ENCODE measurements around the gene ZC3H12A.

DNA sequence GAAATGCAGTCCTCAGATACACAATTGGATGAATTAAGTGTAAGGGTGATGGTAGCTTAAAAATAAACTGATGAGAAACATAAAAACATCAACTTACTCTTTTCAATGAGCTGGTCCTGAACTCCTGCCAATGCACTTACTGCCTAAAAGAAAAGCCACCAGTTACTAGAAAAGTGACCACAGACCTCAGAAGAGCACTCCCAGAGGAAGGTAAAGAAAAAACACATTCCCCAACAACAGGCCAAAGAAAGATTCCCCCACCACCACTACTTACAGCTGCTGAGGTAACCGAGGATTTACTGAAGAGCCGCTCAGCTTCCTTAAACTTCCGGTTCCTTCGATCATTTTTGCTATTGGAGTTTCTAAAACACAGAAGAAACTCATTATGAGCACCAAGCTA lies 34.8 kb downstream of the ZC3H12A start:
- TF ChIP-seq, protein P1, sequence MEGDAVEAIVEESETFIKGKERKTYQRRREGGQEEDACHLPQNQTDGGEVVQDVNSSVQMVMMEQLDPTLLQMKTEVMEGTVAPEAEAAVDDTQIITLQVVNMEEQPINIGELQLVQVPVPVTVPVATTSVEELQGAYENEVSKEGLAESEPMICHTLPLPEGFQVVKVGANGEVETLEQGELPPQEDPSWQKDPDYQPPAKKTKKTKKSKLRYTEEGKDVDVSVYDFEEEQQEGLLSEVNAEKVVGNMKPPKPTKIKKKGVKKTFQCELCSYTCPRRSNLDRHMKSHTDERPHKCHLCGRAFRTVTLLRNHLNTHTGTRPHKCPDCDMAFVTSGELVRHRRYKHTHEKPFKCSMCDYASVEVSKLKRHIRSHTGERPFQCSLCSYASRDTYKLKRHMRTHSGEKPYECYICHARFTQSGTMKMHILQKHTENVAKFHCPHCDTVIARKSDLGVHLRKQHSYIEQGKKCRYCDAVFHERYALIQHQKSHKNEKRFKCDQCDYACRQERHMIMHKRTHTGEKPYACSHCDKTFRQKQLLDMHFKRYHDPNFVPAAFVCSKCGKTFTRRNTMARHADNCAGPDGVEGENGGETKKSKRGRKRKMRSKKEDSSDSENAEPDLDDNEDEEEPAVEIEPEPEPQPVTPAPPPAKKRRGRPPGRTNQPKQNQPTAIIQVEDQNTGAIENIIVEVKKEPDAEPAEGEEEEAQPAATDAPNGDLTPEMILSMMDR (IDR thresholded peaks at IDR 0.05): peak; percentile 58
- no peak for TF ChIP-seq POLR2AphosphoS5 (IDR thresholded peaks at IDR 0.05; ENCODE audit: low read depth, low read length)
- TF ChIP-seq, protein P2, sequence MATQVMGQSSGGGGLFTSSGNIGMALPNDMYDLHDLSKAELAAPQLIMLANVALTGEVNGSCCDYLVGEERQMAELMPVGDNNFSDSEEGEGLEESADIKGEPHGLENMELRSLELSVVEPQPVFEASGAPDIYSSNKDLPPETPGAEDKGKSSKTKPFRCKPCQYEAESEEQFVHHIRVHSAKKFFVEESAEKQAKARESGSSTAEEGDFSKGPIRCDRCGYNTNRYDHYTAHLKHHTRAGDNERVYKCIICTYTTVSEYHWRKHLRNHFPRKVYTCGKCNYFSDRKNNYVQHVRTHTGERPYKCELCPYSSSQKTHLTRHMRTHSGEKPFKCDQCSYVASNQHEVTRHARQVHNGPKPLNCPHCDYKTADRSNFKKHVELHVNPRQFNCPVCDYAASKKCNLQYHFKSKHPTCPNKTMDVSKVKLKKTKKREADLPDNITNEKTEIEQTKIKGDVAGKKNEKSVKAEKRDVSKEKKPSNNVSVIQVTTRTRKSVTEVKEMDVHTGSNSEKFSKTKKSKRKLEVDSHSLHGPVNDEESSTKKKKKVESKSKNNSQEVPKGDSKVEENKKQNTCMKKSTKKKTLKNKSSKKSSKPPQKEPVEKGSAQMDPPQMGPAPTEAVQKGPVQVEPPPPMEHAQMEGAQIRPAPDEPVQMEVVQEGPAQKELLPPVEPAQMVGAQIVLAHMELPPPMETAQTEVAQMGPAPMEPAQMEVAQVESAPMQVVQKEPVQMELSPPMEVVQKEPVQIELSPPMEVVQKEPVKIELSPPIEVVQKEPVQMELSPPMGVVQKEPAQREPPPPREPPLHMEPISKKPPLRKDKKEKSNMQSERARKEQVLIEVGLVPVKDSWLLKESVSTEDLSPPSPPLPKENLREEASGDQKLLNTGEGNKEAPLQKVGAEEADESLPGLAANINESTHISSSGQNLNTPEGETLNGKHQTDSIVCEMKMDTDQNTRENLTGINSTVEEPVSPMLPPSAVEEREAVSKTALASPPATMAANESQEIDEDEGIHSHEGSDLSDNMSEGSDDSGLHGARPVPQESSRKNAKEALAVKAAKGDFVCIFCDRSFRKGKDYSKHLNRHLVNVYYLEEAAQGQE (IDR thresholded peaks at IDR 0.05; ENCODE audit: insufficient read depth in 1 of 2, low read depth in 2 of 2, low read length in 1 of 2): no peak
- TF ChIP-seq SIN3A (IDR thresholded peaks at IDR 0.05; ENCODE audit: borderline replicate concordance, insufficient read depth, low read depth, low read length): no peak

Data from Panc1 (cell line).